Measurements from ENCODE around the gene LMX1A. TPM values are rescaled to one million over a fixed set of nuclear protein-coding genes. Genes with fewer than 3 reads are reported as not detected.

LMX1A gene
- total and polyA plus RNA-seq, 2 donors from 2014 or later, result not detected

DNA sequence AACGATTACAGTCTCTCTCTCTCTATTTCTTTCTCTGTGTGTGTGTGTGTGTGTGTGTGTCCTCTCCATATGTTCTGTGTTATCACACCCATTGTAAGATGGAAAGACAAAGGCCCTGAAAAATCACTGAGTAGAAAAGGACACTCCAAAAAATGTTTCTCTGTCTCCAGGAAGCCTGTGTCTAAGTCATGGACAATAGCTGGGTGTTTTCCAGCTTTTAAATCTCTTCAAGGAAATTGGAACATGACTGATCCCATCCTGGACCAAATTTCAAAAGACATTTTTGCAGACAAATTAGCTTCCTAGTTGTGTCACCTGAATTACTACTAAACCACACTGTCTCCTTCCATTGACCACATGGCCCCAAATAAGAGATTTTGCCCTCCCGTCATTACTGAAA is 31.0 kb upstream of the LMX1A start:
- TF ChIP-seq, protein P1, sequence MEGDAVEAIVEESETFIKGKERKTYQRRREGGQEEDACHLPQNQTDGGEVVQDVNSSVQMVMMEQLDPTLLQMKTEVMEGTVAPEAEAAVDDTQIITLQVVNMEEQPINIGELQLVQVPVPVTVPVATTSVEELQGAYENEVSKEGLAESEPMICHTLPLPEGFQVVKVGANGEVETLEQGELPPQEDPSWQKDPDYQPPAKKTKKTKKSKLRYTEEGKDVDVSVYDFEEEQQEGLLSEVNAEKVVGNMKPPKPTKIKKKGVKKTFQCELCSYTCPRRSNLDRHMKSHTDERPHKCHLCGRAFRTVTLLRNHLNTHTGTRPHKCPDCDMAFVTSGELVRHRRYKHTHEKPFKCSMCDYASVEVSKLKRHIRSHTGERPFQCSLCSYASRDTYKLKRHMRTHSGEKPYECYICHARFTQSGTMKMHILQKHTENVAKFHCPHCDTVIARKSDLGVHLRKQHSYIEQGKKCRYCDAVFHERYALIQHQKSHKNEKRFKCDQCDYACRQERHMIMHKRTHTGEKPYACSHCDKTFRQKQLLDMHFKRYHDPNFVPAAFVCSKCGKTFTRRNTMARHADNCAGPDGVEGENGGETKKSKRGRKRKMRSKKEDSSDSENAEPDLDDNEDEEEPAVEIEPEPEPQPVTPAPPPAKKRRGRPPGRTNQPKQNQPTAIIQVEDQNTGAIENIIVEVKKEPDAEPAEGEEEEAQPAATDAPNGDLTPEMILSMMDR (IDR thresholded peaks at IDR 0.05; ENCODE audit: borderline replicate concordance, extremely low read depth, insufficient read depth), result no peak
- FAIRE-seq (no peak), DNase-seq (peak in 1 of 5 donors; percentile 26)
- no peaks in the 10 kb centered on the region for H3K4me1 ChIP-seq (ENCODE audit: control insufficient read depth in 2 of 3, insufficient read depth in 2 of 3, low read depth in 1 of 3, low read length in 3 of 3)
- intact Hi-C loops (cut with DNase I), result no loop called here
- no peak overlapping the region for H3K9ac ChIP-seq (ENCODE audit: low read length in 3 of 3)
- no peak overlapping the region for H3K4me3 ChIP-seq (ENCODE audit: low read length in 3 of 3)
- no peaks in the 10 kb centered on the region for H3K36me3 ChIP-seq (ENCODE audit: control insufficient read depth in 2 of 3, insufficient read depth in 3 of 3, low read length in 3 of 3)
- H3K9me3 ChIP-seq (ENCODE audit: control insufficient read depth in 2 of 3, insufficient read depth in 1 of 3, low read length in 3 of 3), result no peaks in the 10 kb centered on the region
- no peaks in the 10 kb centered on the region for H3K27me3 ChIP-seq (ENCODE audit: control insufficient read depth, insufficient read depth, low read length)
- H3K27ac ChIP-seq (ENCODE audit: low read depth in 2 of 2, low read length in 2 of 2), result no peak overlapping the region

DNA sequence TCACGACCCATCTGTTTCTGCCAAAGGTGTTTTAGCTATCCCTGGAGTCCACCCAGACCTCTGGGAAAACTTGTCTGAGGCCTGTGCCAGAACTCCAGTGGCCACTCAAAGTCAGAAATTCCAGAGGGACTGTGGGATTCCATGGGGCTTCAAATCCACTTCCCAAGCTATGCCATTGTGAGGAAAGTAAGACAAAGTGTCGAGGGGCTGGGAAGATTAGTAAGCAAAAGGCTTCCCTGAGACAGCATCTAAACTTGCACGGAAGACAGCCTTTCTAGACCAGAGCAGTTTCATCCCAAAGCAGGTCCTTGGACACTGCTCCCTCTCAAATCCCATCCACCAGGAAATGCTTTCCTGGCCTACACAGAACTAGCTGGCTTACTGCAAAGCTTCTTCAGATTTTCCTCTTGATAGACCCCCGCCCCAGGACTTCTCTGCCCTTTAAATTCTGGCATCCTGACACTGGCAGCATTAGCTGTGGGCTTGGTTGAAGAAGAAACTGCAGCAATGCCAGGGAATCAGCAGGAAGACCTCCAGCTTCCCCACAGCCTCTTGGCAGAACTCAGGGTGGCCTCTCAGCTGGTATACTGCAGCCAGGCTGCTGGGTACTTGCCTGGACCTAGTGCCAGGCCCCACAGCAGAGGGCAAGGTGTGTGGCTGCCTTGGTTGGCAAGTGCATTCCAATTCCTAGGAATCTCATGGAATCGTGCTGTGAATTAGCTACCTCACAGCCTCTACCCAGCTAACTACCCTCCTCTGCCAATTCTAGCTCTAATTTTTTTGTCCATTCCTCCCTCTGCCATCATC is 27.3 kb upstream of the LMX1A start:
- H3K9me3 ChIP-seq (ENCODE audit: control insufficient read depth in 2 of 3, insufficient read depth in 1 of 3, low read length in 3 of 3), result no peaks in the 10 kb centered on the region
- no peak overlapping the region for H3K9ac ChIP-seq (ENCODE audit: low read length in 3 of 3)
- no peaks in the 10 kb centered on the region for H3K27me3 ChIP-seq (ENCODE audit: control insufficient read depth, insufficient read depth, low read length)
- H3K4me3 ChIP-seq (ENCODE audit: low read length in 3 of 3), result no peak overlapping the region
- no peak for DNase-seq
- intact Hi-C loops (cut with DNase I), result no loop called here
- H3K27ac ChIP-seq (ENCODE audit: low read depth in 2 of 2, low read length in 2 of 2), result no peak overlapping the region
- FAIRE-seq, result no peak
- TF ChIP-seq, protein P1 (IDR thresholded peaks at IDR 0.05; ENCODE audit: borderline replicate concordance, extremely low read depth, insufficient read depth), result no peak
- H3K4me1 ChIP-seq (ENCODE audit: control insufficient read depth in 2 of 3, insufficient read depth in 2 of 3, low read depth in 1 of 3, low read length in 3 of 3), result no peaks in the 10 kb centered on the region
- no peaks in the 10 kb centered on the region for H3K36me3 ChIP-seq (ENCODE audit: control insufficient read depth in 2 of 3, insufficient read depth in 3 of 3, low read length in 3 of 3)

DNA sequence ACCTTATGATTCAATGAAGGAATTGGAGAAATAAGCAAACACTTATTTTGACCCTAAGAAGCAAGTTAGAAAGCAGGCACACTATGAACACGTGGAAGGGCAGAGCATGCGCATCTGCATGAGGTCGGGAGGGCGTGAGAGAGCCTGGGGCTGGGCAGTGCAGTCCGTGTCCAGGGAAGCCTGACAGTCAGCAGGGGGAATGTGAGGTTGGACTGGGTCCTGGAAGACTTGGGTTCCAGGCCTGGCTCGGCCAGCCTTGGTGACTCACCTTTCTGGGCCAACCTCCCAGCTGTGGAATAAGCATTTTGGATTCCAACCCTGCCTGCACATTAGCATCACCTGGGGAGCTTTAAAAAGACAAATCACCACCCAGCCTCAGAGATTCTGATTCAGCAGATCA is 26.6 kb upstream of the LMX1A start:
- Histone ChIP-seq H3K9ac (ENCODE audit: low read length in 3 of 3) (no peak overlapping the region), H3K27me3 (ENCODE audit: control insufficient read depth, insufficient read depth, low read length) (no peaks in the 10 kb centered on the region), H3K36me3 (ENCODE audit: control insufficient read depth in 2 of 3, insufficient read depth in 3 of 3, low read length in 3 of 3) (no peaks in the 10 kb centered on the region), H3K9me3 (ENCODE audit: control insufficient read depth in 2 of 3, insufficient read depth in 1 of 3, low read length in 3 of 3) (no peaks in the 10 kb centered on the region), H3K4me1 (ENCODE audit: control insufficient read depth in 2 of 3, insufficient read depth in 2 of 3, low read depth in 1 of 3, low read length in 3 of 3) (no peaks in the 10 kb centered on the region), H3K4me3 (ENCODE audit: low read length in 3 of 3) (no peak overlapping the region), H3K27ac (ENCODE audit: low read depth in 2 of 2, low read length in 2 of 2) (no peak overlapping the region)
- DNase-seq (no peak), FAIRE-seq (no peak)
- intact Hi-C loops (cut with DNase I), result no loop called here
- TF ChIP-seq, protein P1 (IDR thresholded peaks at IDR 0.05; ENCODE audit: borderline replicate concordance, extremely low read depth, insufficient read depth), result no peak

All from kidney (tissue), 14 donors.